HepG2 (cell line): ENCODE measurements around the gene PPME1. TPM values are rescaled to one million over a fixed set of nuclear protein-coding genes. Genes with fewer than 3 reads are reported as not detected.

Experiments
- TAF1 ChIP-seq: sonication (generic); formaldehyde crosslinking; IDR thresholded peaks from 2 replicates; pipeline ENCODE4 v1.4.0; 2020; ENCODE audit warnings: missing genetic modification reagents
- polyA plus RNA-seq, 8 experiments: library from polyadenylated mRNA; depleted of rRNA in 3 of 8; stranded (reverse) in 7 of 8; unstranded in 1 of 8; fragments of >200 nt; fragmentation: Illumina TruSeq in 4 of 8; extraction: Trizol in 4 of 8; gene quantifications; 2 replicates each; pipeline versions ENCODE4 v1.2.1 to v1.2.3, GENCODE V29; 2011 to 2016; ENCODE audit warnings: low read depth in 4 of 8, missing spikeins in 1 of 8, mixed read lengths in 1 of 8; ENCODE audit not compliant: insufficient read depth in 1 of 8
- total RNA-seq, 5 experiments: library from RNA; depleted of rRNA; stranded (reverse); fragments of >200 nt; fragmentation: Illumina TruSeq; extraction: Trizol; gene quantifications; 2 replicates each; pipeline ENCODE4 v1.2.3, GENCODE V29; 2016; ENCODE audit warnings: low read depth in 1 of 5
- TF ChIP-seq, protein P1 (sequence below): sonication (generic); formaldehyde crosslinking; IDR thresholded peaks from 2 replicates; pipeline ENCODE4 v1.4.0; 2020; ENCODE audit warnings: mild to moderate bottlenecking, missing genetic modification reagents
- TF ChIP-seq, protein P2 (sequence below): IDR thresholded peaks from 2 replicates; pipeline ENCODE4 v1.6.1; 2016

Gene PPME1
- total and polyA plus RNA-seq, 2 of the 13 experiments (the other 11 are each of a cell fraction or from before 2014, with no cell fraction given): 31.3 to 56.0 TPM

DNA sequence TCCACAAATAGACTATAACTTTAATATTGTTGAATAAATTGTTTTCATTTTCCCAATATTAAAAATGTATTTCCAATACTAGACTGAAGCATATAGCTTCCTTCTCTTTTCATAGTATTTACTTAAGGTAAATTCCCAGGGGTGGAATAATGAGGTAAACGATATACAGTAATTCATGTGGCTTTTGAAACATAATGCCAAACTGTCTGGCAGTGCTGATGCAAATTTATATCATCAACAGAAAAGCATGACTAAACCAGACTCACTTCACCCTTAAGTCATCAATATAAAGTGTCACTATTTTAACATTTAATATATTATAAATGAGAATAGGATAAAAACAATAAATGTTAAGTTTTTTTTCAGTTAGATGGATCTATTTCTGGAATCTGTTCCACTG, 13.9 kb upstream of the PPME1 start (continued):
- TF ChIP-seq, protein P1, sequence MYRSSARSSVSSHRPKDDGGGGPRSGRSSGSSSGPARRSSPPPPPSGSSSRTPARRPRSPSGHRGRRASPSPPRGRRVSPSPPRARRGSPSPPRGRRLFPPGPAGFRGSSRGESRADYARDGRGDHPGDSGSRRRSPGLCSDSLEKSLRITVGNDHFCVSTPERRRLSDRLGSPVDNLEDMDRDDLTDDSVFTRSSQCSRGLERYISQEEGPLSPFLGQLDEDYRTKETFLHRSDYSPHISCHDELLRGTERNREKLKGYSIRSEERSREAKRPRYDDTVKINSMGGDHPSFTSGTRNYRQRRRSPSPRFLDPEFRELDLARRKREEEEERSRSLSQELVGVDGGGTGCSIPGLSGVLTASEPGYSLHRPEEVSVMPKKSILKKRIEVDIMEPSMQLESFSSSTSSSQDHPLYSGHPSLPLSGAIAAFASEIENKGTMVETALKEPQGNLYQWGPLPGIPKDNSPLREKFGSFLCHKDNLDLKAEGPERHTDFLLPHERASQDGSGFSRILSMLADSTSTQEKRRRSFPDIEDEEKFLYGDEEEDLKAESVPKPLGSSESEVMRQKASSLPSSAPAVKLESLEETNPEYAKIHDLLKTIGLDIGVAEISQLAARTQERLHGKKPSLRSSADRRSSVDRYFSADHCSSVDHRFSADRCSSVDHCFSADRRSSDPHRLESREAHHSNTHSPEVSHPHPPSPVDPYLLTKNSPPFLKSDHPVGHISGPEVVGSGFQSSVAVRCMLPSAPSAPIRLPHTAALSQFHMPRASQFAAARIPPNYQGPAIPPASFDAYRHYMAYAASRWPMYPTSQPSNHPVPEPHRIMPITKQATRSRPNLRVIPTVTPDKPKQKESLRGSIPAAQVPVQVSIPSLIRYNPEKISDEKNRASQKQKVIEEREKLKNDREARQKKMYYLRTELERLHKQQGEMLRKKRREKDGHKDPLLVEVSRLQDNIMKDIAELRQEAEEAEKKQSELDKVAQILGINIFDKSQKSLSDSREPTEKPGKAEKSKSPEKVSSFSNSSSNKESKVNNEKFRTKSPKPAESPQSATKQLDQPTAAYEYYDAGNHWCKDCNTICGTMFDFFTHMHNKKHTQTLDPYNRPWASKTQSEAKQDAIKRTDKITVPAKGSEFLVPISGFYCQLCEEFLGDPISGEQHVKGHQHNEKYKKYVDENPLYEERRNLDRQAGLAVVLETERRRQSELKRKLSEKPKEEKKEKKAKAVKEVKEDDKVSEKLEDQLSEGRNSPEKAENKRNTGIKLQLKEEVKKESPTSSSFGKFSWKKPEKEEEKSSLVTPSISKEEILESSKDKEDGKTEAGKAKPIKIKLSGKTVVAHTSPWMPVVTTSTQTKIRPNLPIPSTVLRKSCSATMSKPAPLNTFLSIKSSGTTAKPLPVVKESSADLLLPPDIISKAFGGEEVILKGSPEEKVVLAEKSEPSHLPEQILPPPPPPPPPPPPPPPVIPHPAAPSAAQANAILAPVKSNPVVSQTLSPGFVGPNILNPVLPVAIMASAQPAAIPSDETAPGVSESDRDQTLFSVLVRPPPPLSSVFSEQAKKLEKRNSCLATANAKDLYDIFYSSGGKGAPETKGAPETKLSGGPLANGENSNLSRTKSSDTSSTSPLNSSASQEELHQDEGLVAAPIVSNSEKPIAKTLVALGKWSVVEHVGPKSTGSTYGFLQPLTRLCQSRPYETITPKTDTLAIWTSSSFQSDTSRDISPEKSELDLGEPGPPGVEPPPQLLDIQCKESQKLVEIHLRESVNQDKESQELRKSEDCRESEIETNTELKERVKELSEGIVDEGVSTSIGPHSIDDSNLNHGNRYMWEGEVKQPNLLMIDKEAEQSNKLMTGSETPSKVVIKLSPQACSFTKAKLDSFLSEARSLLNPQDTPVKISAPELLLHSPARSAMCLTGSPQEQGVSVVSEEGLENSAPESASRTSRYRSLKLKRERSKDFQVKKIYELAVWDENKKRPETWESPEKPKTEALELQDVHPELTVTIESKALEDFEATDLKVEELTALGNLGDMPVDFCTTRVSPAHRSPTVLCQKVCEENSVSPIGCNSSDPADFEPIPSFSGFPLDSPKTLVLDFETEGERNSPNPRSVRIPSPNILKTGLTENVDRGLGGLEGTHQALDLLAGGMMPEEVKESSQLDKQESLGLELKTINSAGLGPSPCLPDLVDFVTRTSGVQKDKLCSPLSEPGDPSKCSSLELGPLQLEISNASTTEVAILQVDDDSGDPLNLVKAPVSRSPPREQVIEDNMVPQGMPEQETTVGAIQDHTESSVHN: no peak
- TF ChIP-seq, protein P2, sequence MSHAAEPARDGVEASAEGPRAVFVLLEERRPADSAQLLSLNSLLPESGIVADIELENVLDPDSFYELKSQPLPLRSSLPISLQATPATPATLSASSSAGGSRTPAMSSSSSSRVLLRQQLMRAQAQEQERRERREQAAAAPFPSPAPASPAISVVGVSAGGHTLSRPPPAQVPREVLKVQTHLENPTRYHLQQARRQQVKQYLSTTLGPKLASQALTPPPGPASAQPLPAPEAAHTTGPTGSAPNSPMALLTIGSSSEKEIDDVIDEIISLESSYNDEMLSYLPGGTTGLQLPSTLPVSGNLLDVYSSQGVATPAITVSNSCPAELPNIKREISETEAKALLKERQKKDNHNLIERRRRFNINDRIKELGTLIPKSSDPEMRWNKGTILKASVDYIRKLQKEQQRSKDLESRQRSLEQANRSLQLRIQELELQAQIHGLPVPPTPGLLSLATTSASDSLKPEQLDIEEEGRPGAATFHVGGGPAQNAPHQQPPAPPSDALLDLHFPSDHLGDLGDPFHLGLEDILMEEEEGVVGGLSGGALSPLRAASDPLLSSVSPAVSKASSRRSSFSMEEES (CRISPR knock-in tag): no peak
- TF ChIP-seq TAF1 (CRISPR knock-in tag): no peak
